GM21360 (cell line): ENCODE measurements around the gene TRAF3IP1.
"Not testable (repeated sequence)": the region's sequence is repeated elsewhere in the genome, so short reads cannot be mapped to it uniquely, and the experiment has no call there.

Source experiments
- ATAC-seq: cut with Tn5 transposase; IDR thresholded peaks from one replicate; pipeline ENCODE4 v1.9.1; 2021; ENCODE audit warnings: mild to moderate bottlenecking, moderate library complexity; ENCODE audit not compliant: unreplicated experiment

The TRAF3IP1 gene

GRCh38 chr2:238306672-238306998 is 13.7 kb upstream of the TRAF3IP1 start:
- no peak for ATAC-seq

- no peak for ATAC-seq
Observed at GRCh38 chr2:238308177-238308576, 12.1 kb upstream of the TRAF3IP1 start.

GRCh38 chr2:238310721-238311120 is 9.6 kb upstream of the TRAF3IP1 start:
- ATAC-seq: not testable (repeated sequence)

GRCh38 chr2:238313289-238313990 is 6.9 kb upstream of the TRAF3IP1 start:
- ATAC-seq: no peak

GRCh38 chr2:238313991-238314350 is 6.3 kb upstream of the TRAF3IP1 start:
- ATAC-seq: no peak

GRCh38 chr2:238314576-238314975 is 5.7 kb upstream of the TRAF3IP1 start:
- ATAC-seq: no peak

- no peak for ATAC-seq
Observed at GRCh38 chr2:238315031-238315595, 5.2 kb upstream of the TRAF3IP1 start.

GRCh38 chr2:238320648-238321281 is 447 bp downstream of the TRAF3IP1 start:
- peak; percentile 21 for ATAC-seq

- no peak for ATAC-seq
Observed at GRCh38 chr2:238321467-238321866, 1.1 kb downstream of the TRAF3IP1 start.

GRCh38 chr2:238322001-238322411 is 1.7 kb downstream of the TRAF3IP1 start:
- ATAC-seq: no peak

GRCh38 chr2:238324248-238324647 is 3.9 kb downstream of the TRAF3IP1 start:
- not testable (repeated sequence) for ATAC-seq

GRCh38 chr2:238325694-238326093 is 5.4 kb downstream of the TRAF3IP1 start:
- ATAC-seq: no peak

GRCh38 chr2:238326801-238327365 is 6.6 kb downstream of the TRAF3IP1 start:
- no peak for ATAC-seq

- no peak for ATAC-seq
Observed at GRCh38 chr2:238327751-238328150, 7.4 kb downstream of the TRAF3IP1 start.

- no peak for ATAC-seq
Observed at GRCh38 chr2:238330391-238330790, 10.1 kb downstream of the TRAF3IP1 start.

GRCh38 chr2:238331916-238332315 is 11.6 kb downstream of the TRAF3IP1 start:
- ATAC-seq: no peak

GRCh38 chr2:238334885-238335284 is 14.6 kb downstream of the TRAF3IP1 start:
- no peak for ATAC-seq

- not testable (repeated sequence) for ATAC-seq
Observed at GRCh38 chr2:238335591-238335990, 15.3 kb downstream of the TRAF3IP1 start.

GRCh38 chr2:238336151-238336550 is 15.8 kb downstream of the TRAF3IP1 start:
- no peak for ATAC-seq

- ATAC-seq: no peak
Observed at GRCh38 chr2:238336793-238337444, 16.6 kb downstream of the TRAF3IP1 start.

- no peak for ATAC-seq
Observed at GRCh38 chr2:238337846-238338245, 17.5 kb downstream of the TRAF3IP1 start.
